Ishikawa (cell line): ENCODE results near the gene RSBN1L.

ENCODE experiments used
- CEBPB ChIP-seq: IDR thresholded peaks from 2 replicates; pipeline ENCODE4 v1.6.1; 2012
- CREB1 ChIP-seq: IDR thresholded peaks from 2 replicates; pipeline ENCODE4 v1.6.1; 2012; ENCODE audit warnings: low read depth
- EGR1 ChIP-seq: IDR thresholded peaks from 2 replicates; pipeline ENCODE4 v1.6.1; 2012
- EP300 ChIP-seq: IDR thresholded peaks from 2 replicates; pipeline ENCODE4 v1.6.1; 2012; ENCODE audit warnings: borderline replicate concordance
- FOXM1 ChIP-seq: IDR thresholded peaks from 2 replicates; pipeline ENCODE4 v1.6.1; 2012; ENCODE audit warnings: low read depth, borderline replicate concordance
- NFIC ChIP-seq: IDR thresholded peaks from 2 replicates; pipeline ENCODE4 v1.6.1; 2012
- RAD21 ChIP-seq: IDR thresholded peaks from 2 replicates; pipeline ENCODE4 v1.6.1; 2012; ENCODE audit warnings: low read depth
- TAF1 ChIP-seq: IDR thresholded peaks from 2 replicates; pipeline ENCODE4 v1.6.1; 2012; ENCODE audit warnings: low read depth, mild to moderate bottlenecking
- TCF12 ChIP-seq: IDR thresholded peaks from 2 replicates; pipeline ENCODE4 v1.6.1; 2012; ENCODE audit warnings: low read depth
- TEAD4 ChIP-seq: IDR thresholded peaks from 2 replicates; pipeline ENCODE4 v1.6.1; 2012
- YY1 ChIP-seq: IDR thresholded peaks from 2 replicates; pipeline ENCODE4 v1.6.1; 2012; ENCODE audit warnings: low read depth
- ZBTB7A ChIP-seq: IDR thresholded peaks from 2 replicates; pipeline ENCODE4 v1.6.1; 2012; ENCODE audit warnings: low read depth
- TF ChIP-seq, protein P1 (sequence below): IDR thresholded peaks from 2 replicates; pipeline ENCODE4 v1.6.1; 2012
- TF ChIP-seq, protein P2 (sequence below): IDR thresholded peaks from 2 replicates; pipeline ENCODE4 v1.6.1; 2012
- TF ChIP-seq, protein P3 (sequence below): IDR thresholded peaks from 2 replicates; pipeline ENCODE4 v1.6.1; 2012; ENCODE audit warnings: low read depth, mild to moderate bottlenecking

RSBN1L gene

DNA sequence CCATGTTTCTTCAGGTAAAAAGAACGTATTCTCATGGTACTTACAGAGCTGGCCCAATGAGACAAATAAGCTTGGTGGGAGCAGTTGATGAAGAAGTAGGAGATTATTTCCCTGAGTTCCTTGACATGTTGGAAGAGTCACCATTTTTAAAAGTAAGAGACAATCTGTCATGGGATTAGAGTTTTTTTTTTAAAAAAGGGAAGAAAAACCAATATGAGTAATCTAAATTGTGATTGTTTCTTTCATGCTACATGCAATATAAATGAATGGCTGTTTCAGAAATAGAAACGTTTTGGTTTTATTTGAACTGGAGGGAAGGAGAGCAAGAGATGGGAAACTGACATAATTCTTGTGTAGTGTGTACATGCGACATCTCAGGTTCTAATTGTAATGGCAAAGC lies 69.2 kb downstream of the RSBN1L start:
- no peak for TF ChIP-seq TCF12
- TF ChIP-seq TEAD4, result no peak
- TF ChIP-seq, protein P1, sequence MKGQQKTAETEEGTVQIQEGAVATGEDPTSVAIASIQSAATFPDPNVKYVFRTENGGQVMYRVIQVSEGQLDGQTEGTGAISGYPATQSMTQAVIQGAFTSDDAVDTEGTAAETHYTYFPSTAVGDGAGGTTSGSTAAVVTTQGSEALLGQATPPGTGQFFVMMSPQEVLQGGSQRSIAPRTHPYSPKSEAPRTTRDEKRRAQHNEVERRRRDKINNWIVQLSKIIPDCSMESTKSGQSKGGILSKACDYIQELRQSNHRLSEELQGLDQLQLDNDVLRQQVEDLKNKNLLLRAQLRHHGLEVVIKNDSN, result no peak
- no peak for TF ChIP-seq RAD21
- TF ChIP-seq, protein P2, sequence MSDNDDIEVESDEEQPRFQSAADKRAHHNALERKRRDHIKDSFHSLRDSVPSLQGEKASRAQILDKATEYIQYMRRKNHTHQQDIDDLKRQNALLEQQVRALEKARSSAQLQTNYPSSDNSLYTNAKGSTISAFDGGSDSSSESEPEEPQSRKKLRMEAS, result no peak
- TF ChIP-seq EGR1, result no peak
- TF ChIP-seq, protein P3, sequence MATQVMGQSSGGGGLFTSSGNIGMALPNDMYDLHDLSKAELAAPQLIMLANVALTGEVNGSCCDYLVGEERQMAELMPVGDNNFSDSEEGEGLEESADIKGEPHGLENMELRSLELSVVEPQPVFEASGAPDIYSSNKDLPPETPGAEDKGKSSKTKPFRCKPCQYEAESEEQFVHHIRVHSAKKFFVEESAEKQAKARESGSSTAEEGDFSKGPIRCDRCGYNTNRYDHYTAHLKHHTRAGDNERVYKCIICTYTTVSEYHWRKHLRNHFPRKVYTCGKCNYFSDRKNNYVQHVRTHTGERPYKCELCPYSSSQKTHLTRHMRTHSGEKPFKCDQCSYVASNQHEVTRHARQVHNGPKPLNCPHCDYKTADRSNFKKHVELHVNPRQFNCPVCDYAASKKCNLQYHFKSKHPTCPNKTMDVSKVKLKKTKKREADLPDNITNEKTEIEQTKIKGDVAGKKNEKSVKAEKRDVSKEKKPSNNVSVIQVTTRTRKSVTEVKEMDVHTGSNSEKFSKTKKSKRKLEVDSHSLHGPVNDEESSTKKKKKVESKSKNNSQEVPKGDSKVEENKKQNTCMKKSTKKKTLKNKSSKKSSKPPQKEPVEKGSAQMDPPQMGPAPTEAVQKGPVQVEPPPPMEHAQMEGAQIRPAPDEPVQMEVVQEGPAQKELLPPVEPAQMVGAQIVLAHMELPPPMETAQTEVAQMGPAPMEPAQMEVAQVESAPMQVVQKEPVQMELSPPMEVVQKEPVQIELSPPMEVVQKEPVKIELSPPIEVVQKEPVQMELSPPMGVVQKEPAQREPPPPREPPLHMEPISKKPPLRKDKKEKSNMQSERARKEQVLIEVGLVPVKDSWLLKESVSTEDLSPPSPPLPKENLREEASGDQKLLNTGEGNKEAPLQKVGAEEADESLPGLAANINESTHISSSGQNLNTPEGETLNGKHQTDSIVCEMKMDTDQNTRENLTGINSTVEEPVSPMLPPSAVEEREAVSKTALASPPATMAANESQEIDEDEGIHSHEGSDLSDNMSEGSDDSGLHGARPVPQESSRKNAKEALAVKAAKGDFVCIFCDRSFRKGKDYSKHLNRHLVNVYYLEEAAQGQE, result no peak
- TF ChIP-seq ZBTB7A, result no peak
- no peak for TF ChIP-seq TAF1

DNA sequence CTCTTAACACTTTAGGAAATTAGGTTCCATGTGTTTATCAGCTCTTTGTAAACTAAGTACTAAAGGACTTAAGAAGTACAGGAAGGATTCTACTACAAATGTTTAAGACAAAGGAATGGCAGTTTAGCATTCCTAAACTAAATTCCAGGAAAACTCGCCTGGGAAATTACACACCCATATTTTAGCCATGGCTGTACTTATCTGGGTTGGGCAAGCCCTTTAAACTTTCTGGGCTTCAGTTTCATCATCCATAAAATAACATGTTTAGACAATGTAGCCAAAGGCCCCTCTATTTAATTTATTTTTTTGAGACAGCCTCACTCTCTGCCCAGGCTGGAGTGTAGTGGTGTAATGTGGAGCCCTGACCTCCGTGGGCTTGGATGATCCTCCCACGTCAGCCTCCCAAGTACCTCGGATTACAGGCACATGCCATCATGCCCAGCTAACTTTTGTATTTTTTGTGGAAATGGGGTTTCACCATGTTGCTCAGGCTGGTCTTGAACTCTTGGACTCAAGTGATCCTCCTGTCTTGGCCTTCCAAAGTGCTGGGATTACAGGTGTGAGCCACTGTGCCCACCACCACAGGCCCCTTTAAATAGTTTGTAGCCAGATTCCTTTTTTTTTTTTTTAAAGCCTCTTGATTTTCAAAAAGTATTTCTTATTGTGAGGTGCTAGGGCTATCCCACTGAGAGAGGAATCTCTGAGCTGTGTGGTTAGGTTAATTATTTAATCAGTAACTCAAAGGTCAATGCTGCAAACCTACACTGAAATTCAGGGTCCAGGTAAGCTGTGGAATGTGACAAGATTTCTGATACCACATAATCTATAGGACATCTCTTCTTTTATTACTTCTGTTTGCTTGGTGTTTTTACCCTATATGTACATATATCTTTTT lies 69.9 kb downstream of the RSBN1L start:
- TF ChIP-seq CEBPB, result no peak
- no peak for TF ChIP-seq YY1
- TF ChIP-seq EGR1, result no peak
- TF ChIP-seq, protein P1, result no peak
- TF ChIP-seq, protein P2, result no peak
- TF ChIP-seq, protein P3, result no peak
- TF ChIP-seq TCF12, result no peak
- no peak for TF ChIP-seq CREB1
- TF ChIP-seq EP300, result no peak
- no peak for TF ChIP-seq RAD21
- no peak for TF ChIP-seq ZBTB7A
- no peak for TF ChIP-seq TEAD4
- TF ChIP-seq TAF1, result no peak
- no peak for TF ChIP-seq FOXM1

DNA sequence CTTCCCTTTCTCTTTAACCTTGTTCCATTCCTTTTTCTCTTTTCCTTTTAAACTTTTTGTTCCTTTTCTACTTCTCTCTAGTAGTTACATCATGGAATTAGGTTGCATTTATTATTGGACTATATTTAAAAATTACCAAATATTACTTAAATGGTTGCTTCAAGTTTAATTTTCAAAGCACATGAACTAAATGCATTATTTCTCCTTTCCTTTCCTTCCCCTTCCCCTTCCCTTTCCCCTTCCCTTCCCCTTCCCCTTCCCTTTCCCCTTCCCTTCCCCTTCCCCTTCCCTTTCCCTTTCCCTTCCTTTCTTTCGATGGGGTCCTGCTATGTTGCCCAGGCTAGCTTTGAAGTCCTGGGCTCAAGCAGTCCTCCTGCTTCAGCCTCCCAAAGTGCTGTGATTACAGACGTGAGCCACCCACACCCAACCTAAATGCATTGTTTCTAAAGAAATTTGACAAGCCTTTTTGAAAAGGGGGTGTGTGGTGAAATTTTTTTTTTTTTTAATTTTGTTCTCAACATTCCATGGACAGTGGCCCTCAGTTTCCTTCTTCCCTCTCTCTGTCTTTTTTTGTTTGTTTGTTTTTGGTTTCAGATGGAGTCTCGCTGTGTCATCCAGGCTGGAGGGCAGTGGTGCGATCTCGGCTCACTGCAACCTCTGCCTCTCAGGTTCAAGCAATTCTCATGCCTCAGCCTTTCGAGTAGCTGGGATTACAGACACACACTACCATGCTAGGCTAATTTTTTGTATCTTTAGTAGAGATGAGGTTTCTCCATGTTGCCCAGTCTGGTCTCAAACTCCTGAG lies 70.7 kb downstream of the RSBN1L start:
- TF ChIP-seq, protein P1, result no peak
- no peak for TF ChIP-seq YY1

DNA sequence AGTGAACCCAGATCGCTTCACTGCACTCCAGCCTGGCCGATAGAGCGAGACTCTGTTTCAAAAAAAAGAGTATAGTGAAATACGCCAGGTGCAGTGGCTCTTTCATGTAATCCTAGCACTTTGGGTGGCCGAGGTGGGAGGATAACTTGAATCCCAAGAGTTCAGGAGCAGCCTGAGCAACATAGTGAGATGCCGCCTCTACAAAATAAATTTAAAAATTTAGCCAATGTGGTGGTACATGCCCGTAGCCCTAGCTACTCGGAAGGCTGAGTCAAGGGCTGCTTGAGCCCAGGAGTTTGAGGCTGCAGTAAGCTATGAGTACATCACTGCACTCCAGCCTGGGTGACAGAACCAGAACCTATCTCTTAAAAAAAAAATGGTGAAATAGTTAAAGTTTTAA lies 74.1 kb downstream of the RSBN1L start:
- TF ChIP-seq FOXM1, result no peak
- TF ChIP-seq, protein P1, result no peak
- no peak for TF ChIP-seq EGR1
- TF ChIP-seq YY1, result no peak
- no peak for TF ChIP-seq NFIC

DNA sequence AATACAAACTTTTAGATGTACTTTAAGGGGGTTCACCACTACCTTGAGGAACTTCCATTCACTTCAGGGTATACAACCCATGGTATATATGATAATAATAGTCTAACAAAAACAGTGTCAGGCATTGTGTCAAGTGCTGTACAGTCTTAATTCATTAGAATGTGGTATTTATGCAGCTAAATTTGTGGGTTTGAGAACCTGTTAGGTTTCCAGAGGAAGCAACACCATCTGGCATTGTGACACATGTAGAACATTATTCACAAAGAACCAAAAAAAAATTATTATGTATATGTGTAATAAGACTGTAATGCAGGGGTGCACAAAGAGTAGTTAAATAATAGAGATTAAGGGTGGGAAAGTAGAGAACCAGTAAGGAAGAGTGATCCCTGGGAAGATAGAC lies 75.6 kb downstream of the RSBN1L start:
- TF ChIP-seq, protein P2, result no peak
- TF ChIP-seq EGR1 (no peak), FOXM1 (no peak)
- TF ChIP-seq, protein P3, result no peak
